ENCODE results near the gene DLST. TPM values are rescaled to one million over a fixed set of nuclear protein-coding genes. Genes with fewer than 3 reads are reported as not detected.

DLST gene
- total RNA-seq, 1 donor from 2014 or later: 52.2 TPM

GRCh38 chr14:74950795-74951442, 69.2 kb downstream of the DLST start:
- H2AFZ ChIP-seq (replicated peaks): peak overlapping the region; percentile 10
- H3K27ac Mint-ChIP-seq: peak overlapping the region; percentile 76

GRCh38 chr14:74951443-74952179, 69.9 kb downstream of the DLST start:
- Histone ChIP-seq H3K79me2 (ENCODE audit: low read depth) (no peaks in the 10 kb centered on the region), H3K4me3 (no peak overlapping the region), H3K4me1 (peaks cover 19% of the 10 kb centered on the region), H3K4me2 (peak overlapping the region; percentile 11), H3K9ac (no peak overlapping the region), H3F3A (ENCODE audit: low read depth) (peaks cover 9% of the 10 kb centered on the region), H3K27ac (no peak overlapping the region), H3K9me3 (ENCODE audit: low read depth) (no peaks in the 10 kb centered on the region), H4K20me1 (ENCODE audit: low read depth) (no peaks in the 10 kb centered on the region), H2AFZ (replicated peaks) (peak overlapping the region; percentile 10), H3K27me3 (peaks cover 27% of the 10 kb centered on the region), H3K36me3 (no peaks in the 10 kb centered on the region)
- Mint-ChIP-seq H3K4me3 (no peak overlapping the region), H3K36me3 (no peaks in the 10 kb centered on the region), H3K27me3 (ENCODE audit: insufficient read depth, low read depth) (peaks cover 9% of the 10 kb centered on the region), H3K9me3 (no peaks in the 10 kb centered on the region), H3K27ac (peak overlapping the region; percentile 76), H3K4me1 (peaks cover 22% of the 10 kb centered on the region)
- no peak for DNase-seq (ENCODE audit: low spot score)
- TF ChIP-seq CTCF (IDR thresholded peaks at IDR 0.05) (no peak), EZH2 (IDR thresholded peaks at IDR 0.05) (no peak), EZH2phosphoT487 (IDR thresholded peaks at IDR 0.05) (no peak)

More at GRCh38 chr14:74950795-74951442, 69.2 kb downstream of the DLST start:
- peaks cover 5% of the 10 kb centered on the region for H3F3A ChIP-seq (ENCODE audit: low read depth)
- H3K27ac ChIP-seq: no peak overlapping the region
- H3K4me3 ChIP-seq: no peak overlapping the region
- Mint-ChIP-seq H3K4me3 (no peak overlapping the region), H3K4me1 (peaks cover 20% of the 10 kb centered on the region), H3K27me3 (ENCODE audit: insufficient read depth, low read depth) (peaks cover 10% of the 10 kb centered on the region), H3K36me3 (no peaks in the 10 kb centered on the region), H3K9me3 (no peaks in the 10 kb centered on the region)
- TF ChIP-seq EZH2phosphoT487 (IDR thresholded peaks at IDR 0.05): no peak
- TF ChIP-seq CTCF (IDR thresholded peaks at IDR 0.05): no peak
- H4K20me1 ChIP-seq (ENCODE audit: low read depth): no peaks in the 10 kb centered on the region
- no peaks in the 10 kb centered on the region for H3K36me3 ChIP-seq
- no peak overlapping the region for H3K4me2 ChIP-seq
- no peaks in the 10 kb centered on the region for H3K9me3 ChIP-seq (ENCODE audit: low read depth)
- peaks cover 20% of the 10 kb centered on the region for H3K27me3 ChIP-seq
- H3K79me2 ChIP-seq (ENCODE audit: low read depth): no peaks in the 10 kb centered on the region
- no peak for DNase-seq (ENCODE audit: low spot score)
- no peak overlapping the region for H3K9ac ChIP-seq
- peaks cover 14% of the 10 kb centered on the region for H3K4me1 ChIP-seq

- Mint-ChIP-seq H3K9me3 (no peaks in the 10 kb centered on the region), H3K27me3 (ENCODE audit: insufficient read depth, low read depth) (peaks cover 8% of the 10 kb centered on the region), H3K36me3 (no peaks in the 10 kb centered on the region), H3K4me3 (no peak overlapping the region), H3K4me1 (peaks cover 26% of the 10 kb centered on the region), H3K27ac (no peak overlapping the region)
- Histone ChIP-seq H3K36me3 (no peaks in the 10 kb centered on the region), H3K27me3 (peaks cover 33% of the 10 kb centered on the region), H3K79me2 (ENCODE audit: low read depth) (no peaks in the 10 kb centered on the region), H2AFZ (replicated peaks) (no peak overlapping the region), H3K4me3 (no peak overlapping the region), H3K9ac (no peak overlapping the region), H3F3A (ENCODE audit: low read depth) (peaks cover 11% of the 10 kb centered on the region), H4K20me1 (ENCODE audit: low read depth) (no peaks in the 10 kb centered on the region), H3K27ac (no peak overlapping the region), H3K4me1 (peaks cover 22% of the 10 kb centered on the region), H3K9me3 (ENCODE audit: low read depth) (no peaks in the 10 kb centered on the region), H3K4me2 (no peak overlapping the region)
- TF ChIP-seq EZH2 (IDR thresholded peaks at IDR 0.05) (no peak), CTCF (IDR thresholded peaks at IDR 0.05) (no peak), EZH2phosphoT487 (IDR thresholded peaks at IDR 0.05) (no peak)
- no peak for DNase-seq (ENCODE audit: low spot score)
These were observed 70.5 kb downstream of the DLST start for GRCh38 chr14:74952180-74952665.
